NCI-H69 (cell line): ENCODE data around the gene SULT4A1.
"Not testable (repeated sequence)": the region's sequence is repeated elsewhere in the genome, so short reads cannot be mapped to it uniquely, and the experiment has no call there.

Experiments used
- DNase-seq: peaks from one replicate; lab custom pipeline; 2025; lab: John Stamatoyannopoulos, UW

SULT4A1 gene

GRCh38 chr22:43886231-43886630, 23.9 kb upstream of the SULT4A1 start:
- DNase-seq = no peak

DNA sequence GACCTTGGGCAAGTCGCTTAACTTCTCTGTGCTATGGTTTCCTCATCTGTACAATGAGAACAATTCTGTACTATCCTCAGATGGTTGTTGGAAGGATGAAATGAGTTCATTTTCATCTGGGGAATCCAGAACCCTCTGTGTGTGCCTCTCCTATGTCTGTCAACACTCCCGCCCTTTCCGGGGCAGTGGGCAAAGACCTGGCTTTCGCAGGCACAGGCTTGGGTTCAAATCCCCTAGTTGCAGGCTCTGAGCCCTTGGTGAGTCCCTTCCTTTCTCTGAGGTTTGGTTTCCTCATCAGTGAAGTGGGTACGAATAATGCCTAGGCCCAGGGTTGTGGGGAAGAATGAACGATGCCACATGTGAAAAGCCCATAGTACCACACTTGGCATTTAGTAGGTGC, 23.5 kb upstream of the SULT4A1 start:
- no peak for DNase-seq

GRCh38 chr22:43885319-43885671, 23.0 kb upstream of the SULT4A1 start:
- no peak for DNase-seq

GRCh38 chr22:43884600-43885318, 22.4 kb upstream of the SULT4A1 start:
- peak; percentile 68 for DNase-seq

DNA sequence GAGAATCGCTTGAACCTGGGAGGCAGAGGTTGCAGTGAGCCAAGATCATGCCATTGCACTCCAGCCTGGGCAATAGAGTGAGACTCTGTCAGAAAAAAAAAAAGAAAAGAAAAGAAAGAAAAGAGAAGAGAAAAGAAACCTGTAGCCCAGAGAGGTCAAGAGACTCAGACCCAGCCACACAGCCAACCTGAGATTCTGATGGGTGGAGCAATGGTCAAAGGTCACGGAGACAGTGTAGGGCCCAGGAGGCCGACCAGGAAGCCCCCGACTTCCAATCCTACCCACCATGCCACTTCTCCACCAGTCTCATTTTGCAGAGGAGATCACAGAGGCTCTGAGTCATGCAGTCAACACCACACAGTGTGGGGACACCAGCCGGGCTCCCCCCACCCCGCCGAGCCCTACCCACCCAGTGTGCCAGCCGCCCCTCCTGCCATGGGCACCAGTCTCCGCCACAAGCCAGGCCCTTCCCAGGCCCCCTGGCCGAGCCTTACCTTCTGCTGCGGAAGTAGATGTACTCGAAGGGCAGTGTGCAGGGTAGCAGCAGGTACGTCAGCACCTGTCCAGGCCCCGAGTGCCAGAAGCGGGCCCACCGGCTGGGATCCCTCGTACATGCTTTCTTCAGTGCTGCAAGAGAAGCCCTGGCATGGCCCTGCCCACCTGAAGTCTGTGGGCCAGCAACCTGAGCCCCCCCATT, 21.6 kb upstream of the SULT4A1 start:
- DNase-seq = no peak

DNA sequence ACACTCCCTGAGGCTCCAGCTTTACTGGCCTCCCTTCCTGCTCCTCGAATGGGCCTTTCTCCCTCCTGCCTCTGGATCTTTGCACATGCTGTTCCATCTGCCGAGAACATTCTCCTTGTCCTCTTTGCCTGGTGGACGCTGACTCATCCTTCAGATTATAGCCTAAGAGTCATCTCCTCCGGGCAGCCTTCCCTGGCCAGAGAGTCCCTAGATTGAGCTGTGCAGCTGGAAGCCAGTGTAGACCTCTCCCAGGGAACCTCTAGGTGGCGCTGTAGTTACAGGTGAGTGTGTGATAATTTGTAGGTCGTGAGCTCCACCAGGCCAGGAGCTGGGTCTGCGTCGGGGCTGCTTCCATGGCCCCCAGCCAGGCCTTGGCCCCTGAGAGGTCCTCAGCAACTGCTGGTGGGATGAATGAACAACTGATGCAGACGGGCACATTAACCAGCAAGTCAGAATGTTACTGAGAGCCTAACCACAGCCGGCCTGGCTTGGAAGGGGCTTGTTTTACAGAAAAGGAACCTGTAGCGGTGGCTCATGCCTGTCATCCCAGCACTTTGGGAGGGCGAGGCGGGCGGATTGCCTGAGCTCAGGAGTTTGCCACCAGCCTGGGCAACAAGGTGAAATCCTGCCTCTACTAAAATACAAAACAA, 20.8 kb upstream of the SULT4A1 start:
- peak; percentile 86 for DNase-seq

DNA sequence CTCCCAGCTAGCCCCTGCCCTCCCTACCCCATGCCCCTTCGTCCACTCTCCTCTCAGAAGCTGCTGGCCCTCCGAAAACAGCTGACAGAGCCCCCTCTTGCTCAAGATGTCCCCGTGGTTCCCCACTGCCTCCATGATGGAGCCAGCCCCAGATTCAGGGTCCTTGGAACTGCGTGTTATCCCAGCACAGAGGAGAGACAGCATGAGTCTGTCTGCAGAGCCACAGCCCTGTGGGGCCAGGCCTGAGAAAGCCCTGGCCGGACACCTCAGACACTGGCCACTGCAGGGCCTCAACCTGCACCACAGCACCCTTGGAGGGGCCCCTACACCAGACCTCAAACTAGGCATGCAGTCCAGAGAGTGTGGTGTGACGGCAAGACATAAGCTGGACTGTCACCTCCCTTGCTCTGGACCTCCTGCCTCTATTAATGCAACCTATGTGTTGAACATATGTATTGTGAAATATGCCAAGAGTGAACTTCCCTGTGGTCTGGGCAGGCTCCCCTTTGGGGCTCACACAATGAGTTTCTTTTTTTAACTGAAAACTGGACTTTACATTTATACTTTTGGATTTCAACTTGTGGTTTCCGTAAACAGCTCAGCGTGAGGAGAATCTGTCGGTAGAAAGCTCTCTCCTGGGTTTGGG, 19.9 kb upstream of the SULT4A1 start:
- no peak for DNase-seq

- DNase-seq = no peak
These were observed 19.1 kb upstream of the SULT4A1 start for GRCh38 chr22:43881091-43882061.

- DNase-seq = no peak
These were observed 18.3 kb upstream of the SULT4A1 start for GRCh38 chr22:43880541-43880991.

- no peak for DNase-seq
These were observed 17.7 kb upstream of the SULT4A1 start for GRCh38 chr22:43879901-43880540.

GRCh38 chr22:43878831-43879550, 16.7 kb upstream of the SULT4A1 start:
- no peak for DNase-seq

- no peak for DNase-seq
These were observed 15.9 kb upstream of the SULT4A1 start for GRCh38 chr22:43878079-43878795.

GRCh38 chr22:43876866-43877509, 14.7 kb upstream of the SULT4A1 start:
- no peak for DNase-seq

DNA sequence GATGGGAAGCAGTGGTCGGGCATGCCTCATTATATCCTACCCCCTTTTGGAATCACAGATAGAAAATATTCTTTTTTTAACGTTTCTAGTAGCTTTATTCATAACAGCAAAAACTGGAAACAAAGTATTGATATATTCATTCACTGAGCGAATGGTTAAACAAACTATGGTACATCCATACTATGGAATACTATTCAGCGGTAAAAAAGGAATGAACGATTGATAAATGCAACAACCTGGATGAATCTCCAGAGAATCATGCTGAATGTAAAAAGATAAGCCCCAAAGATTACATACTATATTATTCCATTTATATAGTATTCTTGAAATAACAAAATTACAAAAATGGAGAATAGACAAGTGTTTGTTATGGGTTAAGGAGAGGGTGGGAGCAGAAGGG, 7.5 kb upstream of the SULT4A1 start:
- no peak for DNase-seq

GRCh38 chr22:43869001-43869400, 6.7 kb upstream of the SULT4A1 start:
- DNase-seq = not testable (repeated sequence)

GRCh38 chr22:43867839-43868635, 5.7 kb upstream of the SULT4A1 start:
- DNase-seq = no peak

DNA sequence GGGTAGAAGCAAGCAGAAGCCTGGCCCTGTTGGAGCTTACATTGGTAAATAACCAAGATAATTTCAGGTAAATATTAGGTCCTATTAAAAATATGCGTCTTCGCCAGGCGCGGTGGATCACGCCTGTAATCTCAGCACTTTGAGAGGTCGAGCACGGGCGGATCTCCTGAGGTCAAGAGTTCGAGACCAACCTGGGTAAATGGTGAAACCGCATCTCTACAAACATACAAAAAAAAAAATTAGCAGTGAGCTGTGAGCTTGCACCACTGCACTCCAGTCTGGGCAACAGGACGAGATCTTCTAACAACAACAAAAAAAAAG, 529 bp upstream of the SULT4A1 start:
- DNase-seq = no peak

DNA sequence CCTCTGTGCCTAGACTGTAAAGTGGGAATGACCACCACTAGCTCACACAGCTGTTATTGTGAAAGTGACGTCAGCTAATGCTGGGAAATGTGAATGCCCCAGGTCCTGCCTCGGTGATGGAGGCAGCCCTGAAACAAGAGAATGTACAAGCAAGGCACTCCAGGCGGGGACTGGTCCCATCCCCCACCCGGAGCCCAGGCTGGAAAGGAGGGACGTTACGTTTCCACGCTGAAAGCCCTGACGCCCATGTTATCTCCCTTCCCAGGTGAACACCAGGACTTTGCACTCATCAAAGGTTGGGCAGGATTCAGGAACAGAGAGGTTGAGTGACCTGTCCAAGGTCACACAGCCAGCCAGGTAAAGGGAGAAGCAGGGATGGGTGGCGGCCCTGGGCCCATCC, 784 bp downstream of the SULT4A1 start:
- DNase-seq = peak; percentile 31
